Adrenal gland (tissue), 12 donors: ENCODE measurements around the gene NAV2. TPM values are rescaled to one million over a fixed set of nuclear protein-coding genes. Genes with fewer than 3 reads are reported as not detected.

ENCODE experiments used
- DNase-seq, 7 donors: peaks; one replicate each; pipeline ENCODE4 v3.0.0-alpha.2; 2019 to 2020
- H3K27ac ChIP-seq, 5 donors: fragments of 200-600 bp; sonication (generic) in 4 of 5; 1 replicate in 3 of 5; 2 replicates in 2 of 5; pipeline versions ENCODE4 v1.5.1 to v1.8.0; 2016 to 2020; ENCODE audit warnings: mild to moderate bottlenecking in 1 of 5
- H3K27me3 ChIP-seq: fragments of 200-600 bp; 2 replicates; pipeline ENCODE4 v1.8.0; 2021
- H3K36me3 ChIP-seq, 2 donors: fragments of 200-600 bp; replicated peaks in 1 of 2; 1 replicate in 1 of 2; 2 replicates in 1 of 2; pipeline versions ENCODE4 v1.5.1 to v1.8.0; 2018 to 2022
- H3K4me1 ChIP-seq, 2 donors: fragments of 200-600 bp; replicated peaks in 1 of 2; 1 replicate in 1 of 2; 2 replicates in 1 of 2; pipeline versions ENCODE4 v1.5.1 to v1.8.0; 2018 to 2021
- H3K4me3 ChIP-seq, 4 donors: fragments of 200-600 bp; sonication (generic) in 3 of 4; one replicate each; pipeline ENCODE4 v1.5.1; 2016 to 2018
- H3K9me3 ChIP-seq, 3 donors: fragments of 200-600 bp; sonication (generic) in 1 of 3; replicated peaks in 1 of 3; 1 replicate in 2 of 3; 2 replicates in 1 of 3; pipeline versions ENCODE4 v1.5.1 to v1.8.0; 2016 to 2021
- POLR2A ChIP-seq, 2 donors: fragments of 450-650 bp; IDR thresholded peaks; one replicate each; pipeline ENCODE4 v1.6.1; 2017; ENCODE audit warnings: antibody characterized with exemption in 2 of 2, mild to moderate bottlenecking in 2 of 2, moderate library complexity in 1 of 2
- WGBS, 4 donors: extraction: QIAGEN DNeasy Blood & Tissue Kit in 2 of 4; methylation state at CpG; one replicate each; pipeline versions ENCODE4 v1.1.5 to v1.1.7; 2013 to 2017; 5-methylcytosine and 5-hydroxymethylcytosine counted together
- intact Hi-C, 2 donors: fragments of 100-400 bp; cut with DNase I; formaldehyde crosslinking; loops; one replicate each; pipeline versions ENCODE4 v1.14.1 to v1.15.0; 2022 to 2023
- polyA plus RNA-seq, 3 donors: library from polyadenylated mRNA; stranded (reverse); fragments of 200-250 nt in 2 of 3; fragments of 350-450 nt in 1 of 3; fragmentation: Illumina TruSeq in 1 of 3; extraction: RNeasy Lipid Tissue Mini Kit (QIAGEN cat#74804) in 1 of 3; gene quantifications; one replicate each; pipeline ENCODE4 v1.2.3, GENCODE V29; 2013 to 2014
- total RNA-seq, 9 donors: library from RNA; depleted of rRNA in 4 of 9; stranded (reverse); fragments of >200 nt in 4 of 9; fragments of 120-200 nt in 1 of 9; fragmentation: NEBNext Ultra II Directional in 1 of 9; extraction: Animal tissue kit (Norgen Biotek cat#: 25700) in 1 of 9; gene quantifications; one replicate each; pipeline versions ENCODE4 v1.1.0 to v1.2.4, GENCODE V29; 2013 to 2023
- TF ChIP-seq, protein P1 (sequence below), 6 experiments: fragments of 450-650 bp in 4 of 6; fragments of 200-600 bp in 2 of 6; sonication (generic) in 1 of 6; IDR thresholded peaks; 1 replicate in 5 of 6; 2 replicates in 1 of 6; pipeline versions ENCODE4 v1.5.1 to v1.8.0; 2016 to 2021; ENCODE audit warnings: antibody characterized with exemption in 6 of 6, mild to moderate bottlenecking in 2 of 6, moderate library complexity in 1 of 6
- donor health status: healthy with polysubstance abuse.
- donor health status: Bipolar disorder and iron deficiency.
- donor health status: DM: yes; HTN: yes; CAD: no.
- donor health status: DM: no; HTN: no; CAD: no.
- donor health status: DM: no; HTN: no; CAD: no.
- donor health status: DM: yes; HTN: yes; CAD: no.

Gene NAV2
- total and polyA plus RNA-seq, 12 donors, result 1.6 to 9.2 (median 5.5) TPM

DNA sequence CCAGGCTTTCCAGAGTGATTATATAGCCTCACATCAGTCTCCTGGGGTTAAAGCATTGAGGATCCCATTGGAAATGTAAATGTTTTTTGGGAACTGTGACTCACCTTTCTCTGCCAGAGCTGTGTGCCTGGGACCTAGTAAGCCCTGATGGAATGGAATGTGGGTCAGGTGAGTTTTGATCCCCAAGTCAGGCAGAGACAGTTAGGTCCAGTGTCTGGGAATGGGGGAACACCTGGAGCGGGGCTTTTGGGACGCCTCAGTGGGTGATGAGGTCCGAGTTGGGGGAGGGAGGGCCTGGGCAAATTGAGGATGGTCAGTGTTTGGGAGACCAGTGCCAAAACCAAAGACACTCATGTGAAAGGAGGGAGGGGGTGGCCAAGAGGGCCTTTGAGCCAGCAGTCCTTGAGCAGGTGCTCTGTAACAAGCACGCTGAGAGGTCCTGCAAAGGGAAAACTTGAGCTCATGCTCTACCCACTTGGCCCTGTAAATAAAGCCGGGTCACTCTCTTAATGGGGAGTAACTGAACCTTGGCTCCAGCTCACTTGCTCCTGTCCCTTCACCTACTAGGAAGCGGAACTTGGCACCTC is 104.7 kb downstream of the NAV2 start:
- no peaks in the 10 kb centered on the region for H3K9me3 ChIP-seq
- no peaks in the 10 kb centered on the region for H3K36me3 ChIP-seq
- intact Hi-C loops, result no loop called here
- no peak overlapping the region for H3K27ac ChIP-seq
- TF ChIP-seq POLR2A (IDR thresholded peaks at IDR 0.05), result no peak
- TF ChIP-seq, protein P1, sequence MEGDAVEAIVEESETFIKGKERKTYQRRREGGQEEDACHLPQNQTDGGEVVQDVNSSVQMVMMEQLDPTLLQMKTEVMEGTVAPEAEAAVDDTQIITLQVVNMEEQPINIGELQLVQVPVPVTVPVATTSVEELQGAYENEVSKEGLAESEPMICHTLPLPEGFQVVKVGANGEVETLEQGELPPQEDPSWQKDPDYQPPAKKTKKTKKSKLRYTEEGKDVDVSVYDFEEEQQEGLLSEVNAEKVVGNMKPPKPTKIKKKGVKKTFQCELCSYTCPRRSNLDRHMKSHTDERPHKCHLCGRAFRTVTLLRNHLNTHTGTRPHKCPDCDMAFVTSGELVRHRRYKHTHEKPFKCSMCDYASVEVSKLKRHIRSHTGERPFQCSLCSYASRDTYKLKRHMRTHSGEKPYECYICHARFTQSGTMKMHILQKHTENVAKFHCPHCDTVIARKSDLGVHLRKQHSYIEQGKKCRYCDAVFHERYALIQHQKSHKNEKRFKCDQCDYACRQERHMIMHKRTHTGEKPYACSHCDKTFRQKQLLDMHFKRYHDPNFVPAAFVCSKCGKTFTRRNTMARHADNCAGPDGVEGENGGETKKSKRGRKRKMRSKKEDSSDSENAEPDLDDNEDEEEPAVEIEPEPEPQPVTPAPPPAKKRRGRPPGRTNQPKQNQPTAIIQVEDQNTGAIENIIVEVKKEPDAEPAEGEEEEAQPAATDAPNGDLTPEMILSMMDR (IDR thresholded peaks at IDR 0.05), result no peak
- no peaks in the 10 kb centered on the region for H3K4me1 ChIP-seq
- no peaks in the 10 kb centered on the region for H3K27me3 ChIP-seq
- DNase-seq, result no peak
- no peak overlapping the region for H3K4me3 ChIP-seq
- WGBS, 4 donors, result 89 to 90% (median 90%) methylated on average over 6 of the region's 6 CpGs

DNA sequence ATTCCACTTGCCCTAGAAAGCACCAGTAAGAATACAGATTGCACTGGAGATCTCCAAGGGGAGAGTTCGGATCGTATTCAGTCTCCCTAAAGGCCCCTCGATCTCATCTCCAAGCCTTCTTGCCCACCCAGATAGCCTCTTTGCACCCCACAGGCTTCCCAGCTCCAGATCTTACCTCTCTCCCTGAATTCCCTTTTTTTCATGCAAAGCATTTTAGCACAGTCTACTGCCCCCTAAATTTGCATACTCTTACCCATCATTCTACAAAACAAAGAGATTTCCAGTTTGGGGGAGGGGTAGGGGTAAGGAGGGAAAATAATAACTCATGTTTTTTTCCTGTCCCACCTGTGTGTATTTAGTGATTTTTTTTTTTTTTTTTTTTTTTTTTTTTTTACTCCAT is 105.2 kb downstream of the NAV2 start:
- H3K4me1 ChIP-seq, result no peaks in the 10 kb centered on the region
- H3K27me3 ChIP-seq, result no peaks in the 10 kb centered on the region
- H3K27ac ChIP-seq, result no peak overlapping the region
- TF ChIP-seq POLR2A (IDR thresholded peaks at IDR 0.05), result no peak
- DNase-seq, result no peak
- 81 to 89% (median 86%) methylated on average over 3 of the region's 3 CpGs for WGBS, 4 donors
- no peaks in the 10 kb centered on the region for H3K36me3 ChIP-seq
- no peak overlapping the region for H3K4me3 ChIP-seq
- no peaks in the 10 kb centered on the region for H3K9me3 ChIP-seq
- intact Hi-C loops, result no loop called here

DNA sequence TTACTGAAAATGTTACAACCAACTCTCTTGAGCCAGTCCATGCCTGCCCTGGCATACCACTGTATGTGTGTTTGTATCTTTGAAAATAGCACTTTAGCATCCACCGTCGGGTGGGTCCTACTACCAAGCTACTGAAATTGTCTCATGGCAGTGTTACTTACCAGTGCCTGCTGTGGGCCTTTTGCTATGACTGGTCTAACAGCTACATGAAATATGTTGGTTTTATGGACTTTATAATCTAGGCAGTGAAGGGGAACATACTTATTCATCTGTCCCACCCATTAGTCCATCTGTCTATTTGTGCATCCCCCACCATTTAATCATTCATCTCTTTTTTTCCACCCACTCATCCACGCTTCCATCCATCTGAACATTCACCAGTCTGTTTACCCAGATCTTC is 106.0 kb downstream of the NAV2 start:
- no peak for DNase-seq
- H3K36me3 ChIP-seq, result no peaks in the 10 kb centered on the region
- no peak for TF ChIP-seq POLR2A (IDR thresholded peaks at IDR 0.05)
- no peaks in the 10 kb centered on the region for H3K9me3 ChIP-seq
- no peak overlapping the region for H3K27ac ChIP-seq
- H3K4me1 ChIP-seq, result no peaks in the 10 kb centered on the region
- intact Hi-C loops, result no loop called here
- no peak overlapping the region for H3K4me3 ChIP-seq
- 92 to 96% (median 94%) methylated on average over 3 of the region's 3 CpGs for WGBS, 4 donors
- no peaks in the 10 kb centered on the region for H3K27me3 ChIP-seq

DNA sequence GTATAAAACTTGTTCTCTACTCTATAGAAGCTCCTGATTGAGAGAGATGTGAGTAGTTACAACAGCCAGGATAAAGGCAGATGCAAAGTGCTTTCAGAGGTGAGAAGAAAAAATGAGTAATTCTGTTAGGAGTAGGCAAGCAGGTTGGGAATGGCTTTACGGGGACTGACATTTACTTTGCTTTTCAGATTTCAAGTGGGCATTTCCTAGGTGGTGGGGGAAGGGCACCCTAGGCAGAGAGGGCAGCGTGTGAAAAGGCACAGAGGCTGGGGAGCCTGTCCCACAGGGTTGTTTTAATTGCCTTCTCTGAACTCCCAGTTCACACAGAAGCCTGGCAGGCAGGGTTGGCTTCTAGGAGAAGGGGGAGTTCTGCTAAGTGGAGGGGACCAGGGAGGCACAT is 106.5 kb downstream of the NAV2 start:
- H3K27ac ChIP-seq, result no peak overlapping the region
- no peak for DNase-seq
- no peak overlapping the region for H3K4me3 ChIP-seq
- no peaks in the 10 kb centered on the region for H3K27me3 ChIP-seq
- 83 to 93% (median 88%) methylated on average over 2 of the region's 2 CpGs for WGBS, 4 donors
- TF ChIP-seq, protein P1 (IDR thresholded peaks at IDR 0.05), result no peak
- no peak for TF ChIP-seq POLR2A (IDR thresholded peaks at IDR 0.05)
- no peaks in the 10 kb centered on the region for H3K4me1 ChIP-seq
- H3K36me3 ChIP-seq, result no peaks in the 10 kb centered on the region
- intact Hi-C loops, result no loop called here
- H3K9me3 ChIP-seq, result no peaks in the 10 kb centered on the region

DNA sequence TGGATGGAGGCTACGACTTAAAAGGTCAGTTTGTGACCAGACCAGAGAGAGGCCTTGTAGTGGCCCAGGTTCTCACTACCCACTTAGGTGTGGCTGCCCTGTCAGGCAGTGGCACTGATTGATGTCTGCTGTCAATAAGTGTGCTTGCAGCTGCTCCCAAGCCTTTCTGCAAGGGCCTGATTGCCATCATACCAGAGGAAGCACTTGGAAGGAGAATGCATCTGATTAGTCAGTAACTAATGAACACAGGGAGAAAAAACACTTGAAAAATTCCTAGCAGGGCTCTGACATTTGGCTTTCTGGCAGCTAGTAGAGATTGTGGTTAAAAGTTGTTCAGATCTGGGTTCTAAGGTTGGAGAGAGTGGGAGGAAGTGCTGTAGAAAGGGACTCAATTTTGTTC is 107.5 kb downstream of the NAV2 start:
- DNase-seq, result no peak
- intact Hi-C loops, result no loop called here
- WGBS, 4 donors, result 87 to 100% (median 93%) methylated on average over 1 of the region's 1 CpG
- Histone ChIP-seq H3K36me3 (no peaks in the 10 kb centered on the region), H3K27ac (no peak overlapping the region), H3K4me3 (no peak overlapping the region), H3K27me3 (no peaks in the 10 kb centered on the region), H3K9me3 (no peaks in the 10 kb centered on the region), H3K4me1 (no peaks in the 10 kb centered on the region)
- no peak for TF ChIP-seq POLR2A (IDR thresholded peaks at IDR 0.05)
- TF ChIP-seq, protein P1 (IDR thresholded peaks at IDR 0.05), result no peak
